ENCODE data around the gene EFNA5.

DNA sequence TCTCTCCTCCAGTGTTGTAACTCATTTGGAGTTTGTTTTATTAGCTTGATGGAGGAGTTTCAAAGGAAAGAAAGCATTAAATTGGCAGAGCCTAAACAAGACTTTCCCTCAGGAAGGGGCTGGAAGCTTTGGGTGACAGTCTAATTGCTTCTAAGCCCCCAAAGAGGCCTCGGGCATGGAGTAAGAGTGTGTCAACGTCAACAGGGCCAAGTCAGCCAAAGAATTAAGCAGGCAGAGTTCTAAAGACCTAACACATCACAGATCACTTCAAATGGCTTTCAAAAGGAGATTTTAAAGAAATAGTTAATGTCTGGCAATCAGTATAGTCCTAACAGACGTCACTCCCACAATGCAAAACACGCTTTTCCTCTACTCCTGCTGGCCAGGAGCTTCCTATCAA, 234.5 kb downstream of the EFNA5 start:
- TF ChIP-seq EZH2phosphoT487 (IDR thresholded peaks at IDR 0.05; ENCODE audit: insufficient read depth, low read depth): no peak
- TF ChIP-seq EZH2 (IDR thresholded peaks at IDR 0.05; ENCODE audit: insufficient read depth, poor library complexity, severe bottlenecking): no peak
